SK-N-SH treated with all-trans-retinoic acid at 6 μM for 48 hours (cell line): Measurements from ENCODE around the gene DRAP1.

Experiments used
- TOX ChIP-seq: fragments of 250-450 bp; sonication (Bioruptor Pico); IDR thresholded peaks from 2 replicates; pipeline ENCODE4 v1.8.0; 2021; ENCODE audit warnings: mild to moderate bottlenecking, moderate library complexity, borderline replicate concordance
- TF ChIP-seq, protein P1 (sequence below): fragments of 250-450 bp; sonication (Bioruptor Pico); IDR thresholded peaks from 2 replicates; pipeline ENCODE4 v1.5.1; 2021; ENCODE audit warnings: mild to moderate bottlenecking, moderate library complexity

DNA sequence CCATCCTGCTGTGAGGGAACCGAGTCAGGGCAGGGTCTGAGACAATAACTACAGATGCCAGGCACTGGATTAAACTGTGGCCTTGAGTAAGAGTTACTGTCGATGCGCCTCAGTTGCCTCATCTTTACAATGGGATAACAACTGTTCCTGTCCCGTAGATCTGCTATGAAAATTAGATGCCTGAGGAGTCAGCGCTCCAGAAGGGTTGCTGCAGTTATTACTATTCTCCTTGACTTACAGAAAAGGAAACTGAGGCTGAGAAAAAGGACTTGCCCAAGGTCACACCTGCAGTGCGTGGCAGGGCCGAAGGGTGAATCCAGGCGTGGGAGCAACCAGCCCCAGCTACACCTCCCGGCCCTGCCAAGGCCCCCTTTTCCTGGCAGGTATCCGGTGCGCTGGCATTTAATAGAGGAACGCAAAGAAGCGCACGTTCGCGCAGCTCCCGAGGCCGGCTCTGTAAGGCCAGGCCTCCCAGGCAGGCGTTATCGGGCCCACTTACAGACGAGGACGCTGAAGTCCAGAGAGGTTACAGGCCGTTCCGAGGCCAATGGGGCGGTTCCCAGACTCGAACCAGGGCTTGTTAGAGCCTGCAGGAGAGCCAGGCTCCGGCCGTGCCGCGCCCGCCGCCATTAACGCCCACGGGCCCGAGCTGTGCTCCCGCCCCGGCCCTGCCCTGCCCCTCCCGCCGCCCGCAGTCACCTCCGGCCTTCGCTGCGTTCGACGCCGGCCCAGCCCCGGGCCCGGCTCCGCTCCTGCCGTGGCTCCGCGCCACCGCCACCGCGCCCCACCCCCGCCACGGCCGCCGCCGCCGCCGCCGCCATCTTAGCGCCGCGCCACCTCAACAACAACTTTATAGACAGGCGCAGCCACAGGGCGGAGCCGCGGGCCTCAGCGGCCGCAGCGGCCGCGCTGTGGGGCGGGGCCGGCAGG, 750 bp upstream of the DRAP1 start, which contains the start of gene C11orf68:
- TF ChIP-seq, protein P1, sequence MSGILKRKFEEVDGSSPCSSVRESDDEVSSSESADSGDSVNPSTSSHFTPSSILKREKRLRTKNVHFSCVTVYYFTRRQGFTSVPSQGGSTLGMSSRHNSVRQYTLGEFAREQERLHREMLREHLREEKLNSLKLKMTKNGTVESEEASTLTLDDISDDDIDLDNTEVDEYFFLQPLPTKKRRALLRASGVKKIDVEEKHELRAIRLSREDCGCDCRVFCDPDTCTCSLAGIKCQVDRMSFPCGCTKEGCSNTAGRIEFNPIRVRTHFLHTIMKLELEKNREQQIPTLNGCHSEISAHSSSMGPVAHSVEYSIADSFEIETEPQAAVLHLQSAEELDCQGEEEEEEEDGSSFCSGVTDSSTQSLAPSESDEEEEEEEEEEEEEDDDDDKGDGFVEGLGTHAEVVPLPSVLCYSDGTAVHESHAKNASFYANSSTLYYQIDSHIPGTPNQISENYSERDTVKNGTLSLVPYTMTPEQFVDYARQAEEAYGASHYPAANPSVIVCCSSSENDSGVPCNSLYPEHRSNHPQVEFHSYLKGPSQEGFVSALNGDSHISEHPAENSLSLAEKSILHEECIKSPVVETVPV (CRISPR knock-in tag), result no peak
- TF ChIP-seq TOX, result no peak
